Fibroblast of upper back skin (primary cell): ENCODE results near the gene CCNF.
"Not testable (repeated sequence)": the region's sequence is repeated elsewhere in the genome, so short reads cannot be mapped to it uniquely, and the experiment has no call there.

Experiments used
- DNase-seq: peaks from one replicate; pipeline ENCODE4 v3.0.0-alpha.2; 2013

The CCNF gene

DNA sequence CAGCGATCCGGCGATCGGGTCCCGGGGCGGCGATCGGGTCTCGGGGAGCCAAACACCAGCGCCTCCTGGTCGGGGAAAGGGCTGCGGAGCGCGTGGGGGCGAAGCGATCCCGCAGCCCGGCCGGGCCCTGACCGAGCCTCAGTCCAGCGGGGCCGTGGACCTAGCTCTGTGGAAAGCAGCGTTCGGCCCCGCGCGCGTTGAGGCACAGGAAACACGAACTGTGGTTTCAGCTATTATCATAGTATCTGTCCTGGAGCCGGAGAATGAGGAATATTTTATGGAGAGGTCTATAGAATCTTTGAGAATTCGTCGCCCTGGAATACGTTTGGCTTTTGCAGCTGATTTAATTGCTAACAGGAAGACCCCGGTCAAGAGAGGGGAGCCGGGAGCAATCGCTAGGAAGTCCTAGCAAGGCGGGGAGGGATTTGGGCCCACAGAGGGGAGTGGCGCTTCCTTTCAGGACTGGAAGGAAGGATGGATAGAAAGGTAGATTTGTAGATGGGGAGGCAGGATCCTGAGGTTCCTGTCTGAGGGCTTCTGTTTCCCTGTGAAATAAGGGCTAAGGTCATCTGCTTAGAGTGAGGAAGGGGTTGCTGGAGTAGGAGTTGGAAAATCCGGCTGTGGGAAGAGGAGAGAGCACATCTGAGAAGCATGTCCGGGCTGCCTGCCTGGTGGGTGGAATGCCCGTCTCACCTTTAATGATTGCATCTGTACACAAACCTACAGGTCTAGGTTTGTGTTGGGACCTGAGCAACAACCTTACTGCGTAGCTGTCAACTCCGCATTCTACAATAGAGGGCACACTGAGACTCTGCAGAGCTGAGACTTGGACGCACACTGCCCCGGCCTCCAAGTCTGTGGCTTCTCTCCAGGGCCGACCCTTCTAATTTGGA is 770 bp downstream of the CCNF start:
- peak; percentile 13 for DNase-seq

DNA sequence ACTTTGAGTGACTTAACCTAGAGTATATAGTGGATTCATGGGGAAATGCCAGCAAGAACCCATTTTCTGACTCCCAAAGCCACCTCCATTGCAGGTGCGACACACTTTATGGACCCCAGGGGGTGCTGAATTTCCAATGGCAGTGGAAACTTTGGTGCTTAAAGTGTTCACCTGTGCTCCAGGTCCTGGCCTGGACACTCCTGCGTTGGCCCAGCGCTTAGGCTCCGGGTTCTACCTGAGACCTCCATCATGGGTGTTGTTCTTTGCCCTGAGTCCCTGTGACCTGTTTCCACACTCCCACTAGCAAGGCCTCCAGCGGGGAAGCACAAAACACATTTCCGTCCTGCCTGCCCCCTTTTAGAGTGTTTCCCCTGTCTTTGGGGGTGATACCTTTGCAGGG is 3.0 kb downstream of the CCNF start:
- DNase-seq = no peak

DNA sequence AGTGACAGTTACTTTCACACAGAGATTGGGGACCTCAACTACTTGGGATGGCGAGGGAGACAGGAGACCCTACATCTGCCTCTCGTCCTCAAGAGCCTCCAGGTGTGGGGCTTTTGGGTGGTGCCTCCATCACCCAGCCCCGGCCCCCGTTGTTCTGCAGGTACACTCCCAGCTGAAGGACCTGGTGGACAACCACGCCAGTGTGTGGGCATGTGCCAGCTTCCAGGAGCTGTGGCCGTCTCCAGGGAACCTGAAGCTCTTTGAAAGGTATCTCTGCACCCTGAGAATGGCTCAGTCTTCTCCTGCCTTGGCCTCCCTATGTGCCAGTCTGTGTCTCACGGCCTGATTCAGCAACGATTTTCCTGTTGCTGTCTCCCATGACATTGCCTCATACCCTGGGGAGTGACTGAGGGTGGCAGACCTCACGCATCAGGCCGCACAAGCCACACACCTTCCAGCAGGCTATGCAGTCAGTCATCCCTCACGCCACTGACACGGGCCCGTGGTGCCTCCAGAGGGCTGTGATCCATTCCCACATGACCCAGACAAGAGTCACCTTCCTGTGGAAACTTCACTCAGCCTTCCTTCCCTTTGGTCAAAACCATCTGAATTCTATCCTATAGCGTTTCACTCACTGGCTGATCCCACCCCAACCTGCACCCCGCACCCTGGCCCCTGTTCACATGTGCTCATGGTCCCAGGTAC is 3.7 kb downstream of the CCNF start:
- no peak for DNase-seq

DNA sequence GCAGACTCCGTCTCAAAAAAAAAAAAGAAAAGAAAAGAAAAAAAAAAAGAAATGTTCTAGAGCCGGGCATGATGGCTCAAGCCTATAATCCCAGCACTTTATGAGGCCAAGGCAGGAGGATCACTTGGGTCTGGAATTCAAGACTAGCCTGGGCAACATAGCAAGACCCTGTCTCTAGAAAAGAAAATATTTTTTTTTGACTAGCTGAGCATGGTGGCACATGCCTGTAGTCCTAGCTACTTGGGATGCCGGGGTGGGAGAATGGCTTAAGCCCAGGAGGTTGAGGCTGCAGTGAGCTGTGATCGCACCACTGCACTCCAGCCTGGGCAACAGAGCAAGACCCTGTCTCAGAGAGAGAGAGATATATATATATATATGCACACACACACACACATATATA is 6.0 kb downstream of the CCNF start:
- not testable (repeated sequence) for DNase-seq

DNA sequence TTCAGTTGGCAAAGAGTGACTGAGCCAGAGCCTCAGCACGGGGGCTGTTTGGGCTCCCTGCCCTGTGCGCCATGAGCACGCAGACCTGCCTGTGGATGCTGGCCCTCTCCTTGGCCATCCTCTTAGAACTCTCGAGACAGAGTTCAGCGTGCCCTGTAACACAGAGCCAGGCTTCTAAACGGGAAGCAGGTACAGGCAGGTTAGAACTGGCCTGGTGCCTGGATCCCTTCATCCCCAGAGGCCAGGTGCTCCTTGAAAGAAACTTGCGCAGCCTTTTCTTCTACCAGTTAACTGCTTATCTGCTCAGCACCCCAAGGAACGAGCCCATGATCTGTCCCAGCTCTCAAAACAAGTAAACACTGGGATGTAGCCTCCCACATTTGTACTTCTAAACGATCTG is 6.9 kb downstream of the CCNF start:
- no peak for DNase-seq

DNA sequence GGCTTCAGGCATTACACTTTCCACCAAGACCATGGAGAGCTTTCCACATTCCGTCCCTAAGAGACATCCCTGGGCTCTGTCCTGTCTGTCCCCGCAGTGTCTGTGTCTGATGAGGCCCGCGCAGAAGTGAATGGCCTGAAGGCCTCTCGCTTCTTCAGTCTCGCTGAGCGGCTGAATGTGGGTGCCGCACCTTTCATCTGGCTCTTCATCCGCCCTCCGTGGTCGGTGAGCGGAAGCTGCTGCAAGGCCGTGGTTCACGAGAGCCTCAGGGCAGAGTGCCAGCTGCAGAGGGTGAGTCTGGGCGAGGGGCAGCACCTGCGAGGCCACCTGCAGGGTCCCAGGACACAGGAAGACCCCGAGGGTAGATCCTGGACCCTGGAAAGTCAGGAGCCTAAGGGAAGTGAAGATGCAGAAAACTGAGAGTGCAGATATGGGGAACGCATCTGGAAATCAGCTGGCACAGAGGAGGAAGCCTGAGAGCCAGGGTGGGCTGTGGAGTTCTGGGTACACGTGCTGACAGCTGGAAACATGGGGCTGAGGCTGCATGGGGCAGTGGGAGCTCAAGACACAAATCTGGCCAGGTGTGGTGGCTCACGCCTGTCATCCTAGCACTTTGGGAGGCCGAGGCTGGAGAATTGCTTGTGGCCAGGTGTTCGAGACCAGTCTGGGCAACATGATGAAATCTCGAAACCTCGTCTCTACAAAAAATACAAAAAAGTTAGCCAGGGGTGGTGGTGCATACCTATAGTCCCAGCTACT is 8.0 kb downstream of the CCNF start:
- DNase-seq = no peak

DNA sequence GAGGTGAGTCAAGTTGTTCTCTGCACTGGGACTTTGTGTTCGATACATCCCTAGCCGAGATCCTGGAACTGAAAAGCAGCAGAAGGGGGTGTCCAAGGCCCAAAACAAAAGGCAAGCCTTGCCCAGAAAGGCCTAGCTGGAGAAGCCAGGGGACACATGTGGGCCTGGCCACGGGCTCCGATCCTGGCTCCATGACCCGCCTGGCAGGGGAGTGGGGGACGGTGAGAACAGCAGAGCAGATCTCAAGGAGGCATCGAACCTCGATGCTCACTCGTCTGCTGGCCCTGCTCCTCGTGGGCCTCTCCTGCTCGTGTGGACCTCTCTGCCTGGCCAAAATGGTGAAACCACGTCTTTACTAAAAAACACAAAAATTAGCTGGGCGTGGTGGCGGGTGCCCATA is 8.9 kb downstream of the CCNF start:
- DNase-seq = no peak

DNA sequence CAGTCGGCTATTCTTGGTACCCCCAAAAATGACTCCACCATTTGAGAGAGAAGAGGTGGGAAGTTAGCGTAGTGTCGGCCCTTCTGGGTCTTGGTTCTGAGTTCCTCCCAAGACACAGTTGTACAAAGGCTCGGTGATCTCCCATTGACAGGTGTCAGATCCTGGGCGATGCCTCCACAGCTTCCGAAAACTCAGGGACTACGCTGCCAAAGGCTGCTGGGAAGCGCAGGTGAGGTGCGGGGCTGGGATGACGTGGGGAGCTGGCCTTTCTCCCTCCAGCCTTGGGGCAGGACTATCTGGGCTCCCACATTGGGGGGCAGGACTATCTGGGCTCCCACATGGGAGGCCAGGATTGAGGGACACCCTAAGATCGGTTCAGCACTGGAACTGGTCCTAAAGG is 10.4 kb downstream of the CCNF start:
- no peak for DNase-seq

DNA sequence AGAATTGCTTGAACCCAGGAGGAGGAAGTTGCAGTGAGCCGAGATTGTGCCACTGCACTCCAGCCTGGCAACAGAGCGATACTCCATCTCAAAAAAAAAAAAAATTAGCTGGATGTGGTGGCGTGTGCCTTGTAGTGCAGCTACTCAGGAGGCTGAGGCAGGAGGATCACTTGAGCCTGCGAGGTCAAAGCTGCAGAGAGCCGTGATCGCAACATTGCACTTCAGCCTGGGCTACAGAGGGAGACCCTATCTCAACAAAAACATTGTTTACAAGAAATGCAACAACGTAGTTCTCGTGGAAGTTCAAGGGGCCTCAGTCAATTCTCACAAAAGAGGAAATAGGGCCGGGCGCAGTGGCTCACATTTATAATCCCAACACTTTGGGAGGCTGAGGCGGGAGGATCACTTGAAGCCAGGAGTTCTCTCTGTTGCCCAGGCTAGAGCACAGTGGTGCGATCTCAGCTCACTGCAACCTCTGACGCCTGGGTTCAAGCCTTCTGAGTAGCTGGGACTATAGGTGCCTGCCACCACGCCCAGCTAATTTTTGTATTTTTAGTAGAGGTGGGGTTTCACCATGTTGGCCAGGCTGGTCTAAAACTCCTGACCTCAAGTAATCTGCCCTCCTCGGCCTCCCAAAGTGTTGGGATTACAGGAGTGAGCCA is 12.0 kb downstream of the CCNF start:
- not testable (repeated sequence) for DNase-seq

DNA sequence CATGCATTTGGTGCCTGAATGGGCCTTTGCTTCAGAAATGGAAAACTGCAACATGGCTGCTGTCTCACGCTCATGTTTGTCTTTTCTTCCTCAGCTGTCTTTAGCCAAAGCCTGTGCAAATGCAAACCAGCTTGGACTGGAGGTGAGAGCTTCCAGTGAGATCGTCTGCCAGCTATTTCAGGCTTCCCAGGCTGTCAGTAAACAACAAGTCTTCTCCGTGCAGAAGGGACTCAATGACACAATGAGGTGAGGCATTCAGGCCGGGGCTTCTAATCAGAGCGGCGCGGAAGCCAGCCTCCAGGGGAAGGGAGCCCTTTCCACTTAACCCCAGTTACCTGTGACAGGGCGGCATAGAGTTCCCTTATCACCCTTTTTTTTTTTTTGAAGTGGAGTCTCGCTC is 14.3 kb downstream of the CCNF start:
- DNase-seq = no peak

DNA sequence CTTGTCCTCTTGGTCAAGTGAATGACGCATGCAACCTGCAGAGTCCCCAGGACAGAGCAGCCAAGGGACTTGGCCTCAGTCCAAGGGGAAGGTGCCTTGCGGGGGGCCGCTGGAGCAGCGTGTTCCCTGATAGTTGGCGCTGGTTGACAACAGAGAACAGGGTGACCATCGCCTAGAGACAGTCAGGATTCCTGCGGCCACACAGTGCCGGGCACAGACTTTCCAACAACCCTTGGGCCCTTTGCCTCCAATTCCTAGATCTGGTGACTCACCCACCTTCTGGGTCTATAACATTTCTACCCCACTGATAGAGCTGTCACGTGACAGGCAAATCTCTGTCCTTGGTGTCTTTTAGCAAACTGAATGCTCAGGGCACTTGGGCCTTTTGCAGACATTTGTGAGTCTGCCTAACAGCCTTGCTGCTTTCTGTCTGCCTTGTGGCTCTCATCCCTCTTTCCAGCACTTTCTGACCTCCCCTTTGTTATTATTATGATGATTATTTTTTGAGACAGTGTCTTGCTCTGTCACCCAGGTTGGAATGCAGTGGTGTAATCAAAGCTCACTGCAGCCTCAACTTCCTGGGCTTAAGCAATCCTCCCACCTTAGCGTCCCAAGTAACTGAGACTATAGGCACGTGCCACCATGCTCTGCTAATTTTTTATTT is 18.8 kb downstream of the CCNF start:
- DNase-seq = no peak

DNA sequence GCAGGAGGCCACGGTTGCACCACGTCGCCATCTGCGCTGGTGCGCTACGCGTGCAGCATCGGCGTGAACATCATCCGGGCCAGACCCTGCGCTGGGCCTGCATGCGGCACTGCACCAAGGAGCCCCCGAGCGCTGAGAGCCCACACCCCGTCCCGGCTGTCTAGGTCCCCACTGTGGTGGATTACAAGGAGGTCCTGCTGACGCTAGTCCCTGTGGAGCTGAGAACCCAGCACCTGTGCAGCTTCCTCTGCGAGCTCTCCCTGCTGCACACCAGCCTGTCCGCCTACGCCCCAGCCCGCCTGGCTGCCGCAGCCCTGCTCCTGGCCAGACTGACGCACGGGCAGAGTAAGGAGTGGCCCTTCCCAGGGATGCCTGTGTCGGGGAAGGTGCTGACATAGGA is 19.9 kb downstream of the CCNF start:
- DNase-seq = no peak

DNA sequence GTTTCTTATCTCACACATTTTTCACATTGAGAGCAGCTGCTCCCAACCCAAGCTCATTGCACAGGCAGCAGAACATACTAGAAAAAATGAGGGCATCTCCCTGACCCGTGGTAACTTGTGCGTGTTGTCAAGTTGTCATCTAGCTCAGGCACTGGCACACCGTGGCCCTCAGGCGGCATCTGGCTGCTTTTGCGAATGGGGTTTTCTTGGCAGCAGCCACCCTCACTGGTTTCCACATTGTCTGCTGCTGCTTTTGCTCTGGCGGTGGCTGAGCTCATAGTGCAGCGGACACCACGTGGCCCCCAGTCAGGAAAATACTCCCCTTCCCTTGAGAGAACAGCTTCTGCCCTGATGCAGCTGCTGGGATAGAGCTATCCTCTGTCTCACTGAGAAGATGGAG is 21.3 kb downstream of the CCNF start:
- DNase-seq = no peak

DNA sequence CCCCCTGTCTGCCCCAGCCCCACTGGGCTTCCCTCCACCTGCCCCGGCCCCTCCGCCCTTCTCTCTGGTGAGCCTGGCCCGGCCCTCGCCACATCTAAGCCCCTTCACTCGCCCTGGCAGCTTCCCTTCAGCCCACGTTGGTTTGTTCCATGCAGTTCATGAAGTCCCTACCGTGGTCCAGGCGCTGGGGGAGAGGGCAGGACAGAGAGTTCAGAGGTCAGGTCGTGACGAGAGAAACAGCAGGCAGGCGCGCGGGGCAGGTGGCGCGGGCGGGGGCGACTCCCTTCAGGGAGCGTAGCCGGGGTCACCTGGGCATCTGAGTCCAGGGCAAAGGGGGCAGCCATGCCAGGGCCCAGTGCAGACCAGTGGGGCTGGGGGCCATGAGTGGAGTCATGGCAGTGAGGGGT is 21.7 kb downstream of the CCNF start:
- DNase-seq = no peak

DNA sequence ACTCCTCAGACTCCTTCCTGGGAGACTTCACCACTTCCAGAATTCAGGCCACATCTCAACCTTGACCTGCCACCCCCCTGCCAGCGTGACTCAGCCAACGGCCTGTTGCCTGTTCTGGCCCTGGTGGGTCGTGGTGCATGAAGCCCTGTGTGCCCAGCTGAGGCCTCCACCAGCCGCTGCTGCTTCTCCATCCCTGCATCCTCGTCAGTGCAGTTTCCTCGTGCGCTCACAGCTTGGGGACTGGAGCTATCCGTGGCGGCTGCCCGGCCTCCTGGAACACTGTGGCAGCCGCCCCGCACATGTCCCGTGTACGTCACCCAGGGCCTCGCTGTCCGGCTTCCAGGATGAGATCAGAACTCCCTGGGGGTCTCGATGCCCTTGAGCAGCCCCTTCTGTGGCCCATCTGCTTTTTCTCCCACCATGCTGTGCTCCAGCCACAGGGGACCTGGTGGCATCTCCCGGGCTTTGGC is 22.6 kb downstream of the CCNF start:
- no peak for DNase-seq

DNA sequence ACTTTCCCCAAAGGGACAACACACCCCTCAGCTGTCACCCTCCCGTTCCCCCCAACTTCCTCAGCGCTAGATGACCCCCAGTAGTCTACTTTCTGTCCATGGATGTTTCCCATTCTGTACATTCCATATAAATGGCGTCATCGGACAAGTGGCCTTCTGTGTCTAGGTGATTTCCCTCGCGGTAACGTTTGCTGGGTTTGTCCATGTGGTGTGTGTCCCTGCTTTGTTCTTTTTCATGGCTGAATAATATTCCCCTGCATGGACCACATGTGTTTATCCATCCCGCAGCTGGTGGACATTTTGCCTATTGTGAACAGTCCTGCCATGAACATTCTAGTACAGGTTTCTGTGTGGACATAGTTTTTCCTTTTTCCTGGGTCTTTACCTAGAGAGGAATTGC is 23.4 kb downstream of the CCNF start:
- no peak for DNase-seq

DNA sequence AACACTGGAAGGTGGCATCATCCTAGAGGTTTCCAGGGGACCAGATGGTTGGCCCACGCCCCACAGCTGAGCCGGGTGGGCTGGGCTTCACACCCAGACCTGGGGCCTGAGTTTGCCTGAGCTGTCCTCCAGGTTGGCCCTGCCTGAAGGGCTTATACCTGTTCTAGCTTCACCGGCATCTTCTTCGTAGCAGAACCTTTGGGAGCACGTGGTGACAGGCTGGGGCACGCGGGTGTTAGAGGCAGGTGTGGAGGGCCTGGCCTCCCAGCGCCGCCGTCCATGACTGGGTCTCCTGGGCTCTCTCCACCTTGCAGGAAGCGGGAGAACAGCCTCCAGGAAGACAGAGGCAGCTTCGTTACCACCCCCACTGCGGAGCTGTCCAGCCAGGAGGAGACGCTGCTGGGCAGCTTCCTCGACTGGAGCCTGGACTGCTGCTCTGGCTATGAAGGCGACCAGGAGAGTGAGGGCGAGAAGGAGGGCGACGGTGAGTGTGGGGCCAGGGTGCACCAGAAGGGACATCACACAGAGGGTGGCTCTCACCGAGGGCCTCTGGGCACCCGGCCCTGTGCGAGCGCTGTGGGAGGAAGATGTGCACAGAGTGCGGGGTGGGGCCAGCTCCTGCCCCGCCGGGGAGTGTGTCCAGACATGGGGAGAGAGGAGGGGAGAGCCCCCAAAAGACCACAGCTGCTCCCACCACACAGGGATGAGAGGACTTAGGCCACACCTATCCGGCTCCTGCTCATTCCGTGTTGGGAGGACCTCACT is 26.0 kb downstream of the CCNF start:
- DNase-seq = no peak

DNA sequence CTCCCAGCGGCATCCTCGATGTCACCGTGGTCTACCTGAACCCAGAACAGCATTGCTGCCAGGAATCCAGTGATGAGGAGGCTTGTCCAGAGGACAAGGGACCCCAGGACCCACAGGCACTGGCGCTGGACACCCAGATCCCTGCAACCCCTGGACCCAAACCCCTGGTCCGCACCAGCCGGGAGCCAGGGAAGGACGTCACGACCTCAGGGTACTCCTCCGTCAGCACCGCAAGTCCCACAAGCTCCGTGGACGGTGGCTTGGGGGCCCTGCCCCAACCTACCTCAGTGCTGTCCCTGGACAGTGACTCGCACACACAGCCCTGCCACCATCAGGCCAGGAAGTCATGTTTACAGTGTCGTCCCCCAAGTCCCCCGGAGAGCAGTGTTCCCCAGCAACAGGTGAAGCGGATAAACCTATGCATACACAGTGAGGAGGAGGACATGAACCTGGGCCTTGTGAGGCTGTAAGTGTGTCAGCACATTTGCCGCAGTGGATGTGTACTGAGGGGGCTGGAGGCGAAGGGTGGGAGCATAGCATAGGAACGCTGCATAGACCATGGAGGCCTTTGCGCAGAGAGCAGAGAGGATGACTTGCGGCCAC is 27.4 kb downstream of the CCNF start:
- DNase-seq = no peak

DNA sequence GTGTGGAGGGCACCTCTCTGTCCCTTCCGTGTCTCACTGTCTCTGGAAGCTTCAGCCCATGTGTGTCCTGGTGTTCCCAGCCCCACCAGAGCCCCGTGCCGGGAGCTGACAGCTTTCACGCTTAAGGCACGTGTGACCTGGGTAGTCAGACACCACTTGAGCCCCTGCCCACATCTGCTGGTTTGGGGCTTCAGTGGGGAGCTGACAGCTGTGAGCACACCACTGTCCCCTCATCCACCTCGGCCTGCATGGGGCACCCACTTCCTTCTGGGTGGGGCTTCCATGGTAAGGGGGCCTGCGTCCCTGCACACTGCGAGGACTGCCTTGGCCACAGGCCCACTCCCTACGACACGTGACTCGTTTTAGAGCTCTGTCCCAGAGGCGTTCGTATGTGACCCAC is 28.0 kb downstream of the CCNF start:
- DNase-seq = no peak

DNA sequence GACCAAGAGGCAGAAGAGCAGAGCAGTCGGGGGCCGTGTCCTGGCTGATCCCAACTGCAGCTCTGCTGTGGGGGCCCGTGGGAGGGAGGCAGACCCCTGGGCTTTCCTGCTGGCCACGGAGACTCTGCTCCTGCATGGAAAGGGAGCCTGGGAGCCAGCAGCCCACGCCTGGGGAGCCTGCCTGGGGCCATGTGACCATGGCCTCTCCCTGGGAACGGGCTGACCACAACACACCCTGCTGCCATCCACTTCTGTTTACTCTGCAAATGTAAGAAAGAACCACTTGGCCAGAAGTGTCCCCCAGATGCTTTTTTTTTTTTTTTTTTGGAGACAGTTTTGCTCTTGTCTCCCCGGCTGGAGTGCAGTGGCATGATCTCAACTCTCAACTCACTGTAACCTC is 28.7 kb downstream of the CCNF start:
- DNase-seq = no peak
